MCF 10A (cell line): ENCODE results near the gene ARMC9. TPM values are rescaled to one million over a fixed set of nuclear protein-coding genes. Genes with fewer than 3 reads are reported as not detected.

Experiments used
- BruUV-seq: library from RNA; stranded (reverse); fragments of 400-500 nt; replicated peaks from 2 replicates; lab custom pipeline; 2021; lab: Mats Ljungman, UMichigan
- CTCF ChIA-PET: fragments of 300-600 bp; sonication (Branson Sonifier 250); formaldehyde crosslinking; extraction: SDS; loops from one replicate; lab custom pipeline; 2021; ENCODE audit warnings: antibody characterized with exemption, inconsistent platforms; lab: Yijun Ruan, JAX
- POLR2A ChIA-PET: fragments of 300-600, 350-650 bp; sonication (Branson Sonifier 250); formaldehyde crosslinking; extraction: SDS; loops from one replicate; lab custom pipeline; 2020; ENCODE audit warnings: antibody characterized with exemption, inconsistent platforms; lab: Yijun Ruan, JAX
- DNase-seq: peaks from one replicate; pipeline ENCODE4 v3.0.0-alpha.2; 2018; ENCODE audit not compliant: unreplicated experiment
- H3K27ac Mint-ChIP-seq: one replicate; pipeline ENCODE4 v1.8.0; 2022; ENCODE audit warnings: mild to moderate bottlenecking, low read depth, mixed read lengths; ENCODE audit not compliant: unreplicated experiment
- H3K27me3 Mint-ChIP-seq: one replicate; pipeline ENCODE4 v1.8.0; 2022; ENCODE audit warnings: mixed read lengths; ENCODE audit not compliant: insufficient read depth, unreplicated experiment
- H3K36me3 Mint-ChIP-seq: one replicate; pipeline ENCODE4 v1.8.0; 2022; ENCODE audit warnings: mild to moderate bottlenecking, moderate library complexity, mixed read lengths; ENCODE audit not compliant: insufficient read depth, unreplicated experiment
- H3K4me1 Mint-ChIP-seq: one replicate; pipeline ENCODE4 v1.8.0; 2022; ENCODE audit warnings: mixed read lengths; ENCODE audit not compliant: insufficient read depth, unreplicated experiment
- H3K4me3 Mint-ChIP-seq: one replicate; pipeline ENCODE4 v1.8.0; 2022; ENCODE audit warnings: mild to moderate bottlenecking, moderate library complexity, mixed read lengths; ENCODE audit not compliant: unreplicated experiment
- H3K9me3 Mint-ChIP-seq: one replicate; pipeline ENCODE4 v1.8.0; 2022; ENCODE audit warnings: mixed read lengths; ENCODE audit not compliant: unreplicated experiment
- intact Hi-C: fragments of 100-400 bp; cut with micrococcal nuclease; formaldehyde crosslinking; loops from 2 replicates; pipeline ENCODE4 v1.14.1; 2022
- total RNA-seq: library from RNA; stranded (reverse); gene quantifications from 2 replicates; pipeline ENCODE4 v1.2.3, GENCODE V29; 2022
- TF ChIP-seq, protein P1 (sequence below): fragments of 200-600 bp; IDR thresholded peaks from one replicate; pipeline ENCODE4 v1.8.0; 2022; ENCODE audit warnings: antibody characterized with exemption, mild to moderate bottlenecking; ENCODE audit not compliant: unreplicated experiment

The ARMC9 gene
- total RNA-seq, 1 experiment from 2014 or later = 16.5 TPM

GRCh38 chr2:231204146-231204545 is 5.7 kb downstream of the ARMC9 start:
- no TSS peak for BruUV-seq

DNA sequence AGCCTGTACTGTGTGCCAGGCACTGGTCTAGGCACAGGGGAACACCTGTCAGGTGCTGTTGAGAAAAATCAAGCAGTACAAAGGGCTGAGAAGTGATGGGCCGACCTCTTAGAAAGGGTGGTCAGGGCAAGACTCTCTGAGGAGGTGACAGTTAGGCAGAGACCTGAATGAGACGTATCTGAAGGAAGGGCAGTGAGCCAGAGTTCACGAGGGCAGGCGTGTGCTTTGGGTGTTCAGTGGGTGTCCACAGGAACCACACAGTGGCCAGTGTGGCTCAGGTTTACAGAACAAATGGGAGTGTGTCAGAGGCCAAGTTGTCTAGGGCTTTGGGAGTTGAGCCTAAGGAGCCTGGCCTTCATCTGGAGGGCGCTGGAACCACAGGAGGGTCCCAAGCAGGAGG is 6.2 kb downstream of the ARMC9 start:
- Mint-ChIP-seq H3K36me3 (peaks cover 29% of the 10 kb centered on the region), H3K9me3 (no peaks in the 10 kb centered on the region), H3K27ac (no peak overlapping the region), H3K27me3 (no peaks in the 10 kb centered on the region), H3K4me1 (peaks cover 12% of the 10 kb centered on the region), H3K4me3 (no peak overlapping the region)
- intact Hi-C loops = no loop called here
- TF ChIP-seq, protein P1, sequence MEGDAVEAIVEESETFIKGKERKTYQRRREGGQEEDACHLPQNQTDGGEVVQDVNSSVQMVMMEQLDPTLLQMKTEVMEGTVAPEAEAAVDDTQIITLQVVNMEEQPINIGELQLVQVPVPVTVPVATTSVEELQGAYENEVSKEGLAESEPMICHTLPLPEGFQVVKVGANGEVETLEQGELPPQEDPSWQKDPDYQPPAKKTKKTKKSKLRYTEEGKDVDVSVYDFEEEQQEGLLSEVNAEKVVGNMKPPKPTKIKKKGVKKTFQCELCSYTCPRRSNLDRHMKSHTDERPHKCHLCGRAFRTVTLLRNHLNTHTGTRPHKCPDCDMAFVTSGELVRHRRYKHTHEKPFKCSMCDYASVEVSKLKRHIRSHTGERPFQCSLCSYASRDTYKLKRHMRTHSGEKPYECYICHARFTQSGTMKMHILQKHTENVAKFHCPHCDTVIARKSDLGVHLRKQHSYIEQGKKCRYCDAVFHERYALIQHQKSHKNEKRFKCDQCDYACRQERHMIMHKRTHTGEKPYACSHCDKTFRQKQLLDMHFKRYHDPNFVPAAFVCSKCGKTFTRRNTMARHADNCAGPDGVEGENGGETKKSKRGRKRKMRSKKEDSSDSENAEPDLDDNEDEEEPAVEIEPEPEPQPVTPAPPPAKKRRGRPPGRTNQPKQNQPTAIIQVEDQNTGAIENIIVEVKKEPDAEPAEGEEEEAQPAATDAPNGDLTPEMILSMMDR = no peak
- no peak for DNase-seq
- POLR2A ChIA-PET = no interaction called here
- CTCF ChIA-PET = no interaction called here
- BruUV-seq = no TSS peak

More at GRCh38 chr2:231204146-231204545, 5.7 kb downstream of the ARMC9 start:
- Mint-ChIP-seq H3K36me3 (peaks cover 29% of the 10 kb centered on the region), H3K9me3 (no peaks in the 10 kb centered on the region), H3K27me3 (no peaks in the 10 kb centered on the region), H3K4me1 (peaks cover 12% of the 10 kb centered on the region), H3K27ac (peak overlapping the region; percentile 39), H3K4me3 (no peak overlapping the region)
- POLR2A ChIA-PET = interaction anchor here (0.7 kb wide), 1 partner anchor 75 kb away, joined by 6 read pairs; no protein-coding TSS in a partner anchor
- CTCF ChIA-PET = interaction anchor here (0.7 kb wide), 1 partner anchor 14 kb away, joined by 3 read pairs; no protein-coding TSS in a partner anchor
- DNase-seq = no peak
- intact Hi-C loops = no loop called here
- TF ChIP-seq, protein P1 = no peak

- Mint-ChIP-seq H3K36me3 (peaks cover 36% of the 10 kb centered on the region), H3K4me1 (no peaks in the 10 kb centered on the region), H3K4me3 (no peak overlapping the region), H3K27me3 (no peaks in the 10 kb centered on the region), H3K27ac (no peak overlapping the region), H3K9me3 (no peaks in the 10 kb centered on the region)
- no TSS peak for BruUV-seq
- intact Hi-C loops = no loop called here
- ChIA-PET POLR2A (interaction anchor here (0.6 kb wide), 1 partner anchor 95 kb away, joined by 4 read pairs; no protein-coding TSS in a partner anchor), CTCF (no interaction called here)
- DNase-seq = no peak
- TF ChIP-seq, protein P1 = no peak
Measured at GRCh38 chr2:231207734-231208133, 9.3 kb downstream of the ARMC9 start.

GRCh38 chr2:231210782-231211181 is 12.4 kb downstream of the ARMC9 start:
- CTCF ChIA-PET = no interaction called here
- BruUV-seq = no TSS peak
- H3K4me1 Mint-ChIP-seq = no peaks in the 10 kb centered on the region
- no peaks in the 10 kb centered on the region for H3K9me3 Mint-ChIP-seq
- H3K4me3 Mint-ChIP-seq = no peak overlapping the region
- POLR2A ChIA-PET = no interaction called here
- TF ChIP-seq, protein P1 = no peak
- peaks cover 25% of the 10 kb centered on the region for H3K36me3 Mint-ChIP-seq
- intact Hi-C loops = no loop called here
- no peak overlapping the region for H3K27ac Mint-ChIP-seq
- DNase-seq = no peak
- no peaks in the 10 kb centered on the region for H3K27me3 Mint-ChIP-seq
